Measurements from ENCODE around the gene SLC35A1. TPM values are rescaled to one million over a fixed set of nuclear protein-coding genes. Genes with fewer than 3 reads are reported as not detected.

Gene SLC35A1
- total and polyA plus RNA-seq, 4 experiments from 2014 or later = 20.4 to 33.2 (median 28.7) TPM

GRCh38 chr6:87465051-87465450, 7.7 kb upstream of the SLC35A1 start:
- H3K4me3 ChIP-seq (ENCODE audit: low read length in 2 of 2) = no peak overlapping the region
- H3K27me3 Mint-ChIP-seq = peaks cover 12 to 21% of the 10 kb centered on the region in 2 donors
- no peak overlapping the region for H3K27ac Mint-ChIP-seq
- no peaks in the 10 kb centered on the region for H3K9me3 ChIP-seq (ENCODE audit: control insufficient read depth in 1 of 2, low read length in 2 of 2)
- no peaks in the 10 kb centered on the region for H3K36me3 ChIP-seq (ENCODE audit: insufficient read depth, low read length)
- DNase-seq = no peak
- CTCF ChIA-PET (ENCODE audit: partially characterized antibody) = no interaction called here
- intact Hi-C loops (cut with micrococcal nuclease) = no loop called here
- H3K27ac ChIP-seq (ENCODE audit: low read depth, low read length) = no peak overlapping the region
- no peak overlapping the region for H3K4me3 Mint-ChIP-seq
- H3K27me3 ChIP-seq (ENCODE audit: insufficient read depth, low read length) = peaks cover 2% of the 10 kb centered on the region
- H3K4me1 ChIP-seq (ENCODE audit: insufficient read depth, low read length) = no peaks in the 10 kb centered on the region
- no peaks in the 10 kb centered on the region for H3K36me3 Mint-ChIP-seq
- POLR2A ChIA-PET (ENCODE audit: partially characterized antibody) = no interaction called here
- H3K9me3 Mint-ChIP-seq = peaks cover 0 to 7% (median 0%) of the 10 kb centered on the region in 8 donors
- no peaks in the 10 kb centered on the region for H3K4me1 Mint-ChIP-seq

GRCh38 chr6:87473419-87473903, 687 bp downstream of the SLC35A1 start:
- peaks cover 18% of the 10 kb centered on the region for H3K4me1 ChIP-seq (ENCODE audit: insufficient read depth, low read length)
- peak overlapping the region; percentile 97 to 99 (median 99) for H3K4me3 Mint-ChIP-seq
- no peaks in the 10 kb centered on the region for H3K9me3 ChIP-seq (ENCODE audit: control insufficient read depth in 1 of 2, low read length in 2 of 2)
- H3K27me3 ChIP-seq (ENCODE audit: insufficient read depth, low read length) = no peaks in the 10 kb centered on the region
- peaks cover 8 to 10% of the 10 kb centered on the region in 2 donors for H3K36me3 Mint-ChIP-seq
- no peaks in the 10 kb centered on the region for H3K27me3 Mint-ChIP-seq
- peak overlapping the region; percentile 94 for H3K27ac ChIP-seq (ENCODE audit: low read depth, low read length)
- intact Hi-C loops (cut with micrococcal nuclease) = loop anchor here (1.0 to 5.0 kb wide), 3 partner anchors 81 to 229 kb away; partner anchors contain the start of genes AKIRIN2 and ORC3
- CTCF ChIA-PET (ENCODE audit: partially characterized antibody) = no interaction called here
- peaks cover 9 to 27% (median 17%) of the 10 kb centered on the region in 4 donors for H3K4me1 Mint-ChIP-seq
- H3K9me3 Mint-ChIP-seq = peaks cover 0 to 2% (median 0%) of the 10 kb centered on the region in 8 donors
- H3K36me3 ChIP-seq (ENCODE audit: insufficient read depth, low read length) = no peaks in the 10 kb centered on the region
- POLR2A ChIA-PET (ENCODE audit: partially characterized antibody) = interaction anchor here (1.4 to 2.9 kb wide), 5 partner anchors 17 to 321 kb away, joined by 3 to 14 read pairs (median 8); partner anchors contain the start of genes CFAP206, ORC3, RARS2 and SMIM8
- peak overlapping the region; percentile 93 to 100 (median 100) for H3K27ac Mint-ChIP-seq
- peak overlapping the region; percentile 67 to 72 for H3K4me3 ChIP-seq (ENCODE audit: low read length in 2 of 2)
- peak in 3 of 5 donors; percentile 62 to 68 (median 65) for DNase-seq

GRCh38 chr6:87481931-87482330, 9.2 kb downstream of the SLC35A1 start:
- intact Hi-C loops (cut with micrococcal nuclease) = no loop called here
- DNase-seq = no peak
- Histone ChIP-seq H3K36me3 (ENCODE audit: insufficient read depth, low read length) (peaks cover 4% of the 10 kb centered on the region), H3K27ac (ENCODE audit: low read depth, low read length) (no peak overlapping the region), H3K9me3 (ENCODE audit: control insufficient read depth in 1 of 2, low read length in 2 of 2) (no peaks in the 10 kb centered on the region), H3K4me3 (ENCODE audit: low read length in 2 of 2) (no peak overlapping the region), H3K27me3 (ENCODE audit: insufficient read depth, low read length) (no peaks in the 10 kb centered on the region), H3K4me1 (ENCODE audit: insufficient read depth, low read length) (no peaks in the 10 kb centered on the region)
- H3K36me3 Mint-ChIP-seq = peaks cover 20 to 34% of the 10 kb centered on the region in 2 donors
- H3K27me3 Mint-ChIP-seq = no peaks in the 10 kb centered on the region
- H3K4me3 Mint-ChIP-seq = no peak overlapping the region
- ChIA-PET POLR2A (ENCODE audit: partially characterized antibody) (no interaction called here), CTCF (ENCODE audit: partially characterized antibody) (no interaction called here)
- no peak overlapping the region for H3K27ac Mint-ChIP-seq
- H3K9me3 Mint-ChIP-seq = no peaks in the 10 kb centered on the region
- peaks cover 0 to 12% (median 9%) of the 10 kb centered on the region in 4 donors for H3K4me1 Mint-ChIP-seq

- peaks cover 4% of the 10 kb centered on the region for H3K36me3 ChIP-seq (ENCODE audit: insufficient read depth, low read length)
- ChIA-PET POLR2A (ENCODE audit: partially characterized antibody) (no interaction called here), CTCF (ENCODE audit: partially characterized antibody) (no interaction called here)
- no peaks in the 10 kb centered on the region for H3K9me3 ChIP-seq (ENCODE audit: control insufficient read depth in 1 of 2, low read length in 2 of 2)
- no peaks in the 10 kb centered on the region for H3K4me1 ChIP-seq (ENCODE audit: insufficient read depth, low read length)
- no peak for DNase-seq
- no peaks in the 10 kb centered on the region for H3K9me3 Mint-ChIP-seq
- H3K27ac Mint-ChIP-seq = no peak overlapping the region
- peaks cover 0 to 12% (median 10%) of the 10 kb centered on the region in 4 donors for H3K4me1 Mint-ChIP-seq
- H3K36me3 Mint-ChIP-seq = peaks cover 20 to 34% of the 10 kb centered on the region in 2 donors
- no peaks in the 10 kb centered on the region for H3K27me3 Mint-ChIP-seq
- intact Hi-C loops (cut with micrococcal nuclease) = no loop called here
- H3K4me3 Mint-ChIP-seq = no peak overlapping the region
- no peaks in the 10 kb centered on the region for H3K27me3 ChIP-seq (ENCODE audit: insufficient read depth, low read length)
- no peak overlapping the region for H3K4me3 ChIP-seq (ENCODE audit: low read length in 2 of 2)
- H3K27ac ChIP-seq (ENCODE audit: low read depth, low read length) = no peak overlapping the region
These were observed 9.6 kb downstream of the SLC35A1 start for GRCh38 chr6:87482366-87482765.

GRCh38 chr6:87483929-87484328, 11.2 kb downstream of the SLC35A1 start:
- POLR2A ChIA-PET (ENCODE audit: partially characterized antibody) = no interaction called here
- H3K9me3 Mint-ChIP-seq = no peaks in the 10 kb centered on the region
- no peak overlapping the region for H3K4me3 ChIP-seq (ENCODE audit: low read length in 2 of 2)
- no peaks in the 10 kb centered on the region for H3K4me1 ChIP-seq (ENCODE audit: insufficient read depth, low read length)
- H3K27ac Mint-ChIP-seq = peak overlapping the region in 3 of 7 donors; percentile 21 to 73 (median 31)
- no peak overlapping the region for H3K27ac ChIP-seq (ENCODE audit: low read depth, low read length)
- H3K36me3 Mint-ChIP-seq = peaks cover 11 to 21% of the 10 kb centered on the region in 2 donors
- peaks cover 0 to 12% (median 8%) of the 10 kb centered on the region in 4 donors for H3K4me1 Mint-ChIP-seq
- H3K36me3 ChIP-seq (ENCODE audit: insufficient read depth, low read length) = peaks cover 4% of the 10 kb centered on the region
- H3K4me3 Mint-ChIP-seq = no peak overlapping the region
- DNase-seq = peak in 1 of 5 donors; percentile 8
- no peaks in the 10 kb centered on the region for H3K9me3 ChIP-seq (ENCODE audit: control insufficient read depth in 1 of 2, low read length in 2 of 2)
- CTCF ChIA-PET (ENCODE audit: partially characterized antibody) = no interaction called here
- intact Hi-C loops (cut with micrococcal nuclease) = no loop called here
- no peaks in the 10 kb centered on the region for H3K27me3 Mint-ChIP-seq
- no peaks in the 10 kb centered on the region for H3K27me3 ChIP-seq (ENCODE audit: insufficient read depth, low read length)

- no peaks in the 10 kb centered on the region for H3K27me3 Mint-ChIP-seq
- no peaks in the 10 kb centered on the region for H3K36me3 ChIP-seq (ENCODE audit: insufficient read depth, low read length)
- ChIA-PET POLR2A (ENCODE audit: partially characterized antibody) (no interaction called here), CTCF (ENCODE audit: partially characterized antibody) (no interaction called here)
- H3K4me1 ChIP-seq (ENCODE audit: insufficient read depth, low read length) = no peaks in the 10 kb centered on the region
- H3K4me3 Mint-ChIP-seq = no peak overlapping the region
- H3K27ac Mint-ChIP-seq = peak overlapping the region in 2 of 7 donors; percentile 19 to 27
- intact Hi-C loops (cut with micrococcal nuclease) = no loop called here
- H3K4me3 ChIP-seq (ENCODE audit: low read length in 2 of 2) = no peak overlapping the region
- DNase-seq = no peak
- no peaks in the 10 kb centered on the region for H3K9me3 ChIP-seq (ENCODE audit: control insufficient read depth in 1 of 2, low read length in 2 of 2)
- H3K9me3 Mint-ChIP-seq = no peaks in the 10 kb centered on the region
- no peak overlapping the region for H3K27ac ChIP-seq (ENCODE audit: low read depth, low read length)
- peaks cover 0 to 12% (median 8%) of the 10 kb centered on the region in 4 donors for H3K4me1 Mint-ChIP-seq
- no peaks in the 10 kb centered on the region for H3K27me3 ChIP-seq (ENCODE audit: insufficient read depth, low read length)
- peaks cover 11 to 15% of the 10 kb centered on the region in 2 donors for H3K36me3 Mint-ChIP-seq
These were observed 11.7 kb downstream of the SLC35A1 start for GRCh38 chr6:87484491-87484890.

GRCh38 chr6:87487555-87487954, 14.8 kb downstream of the SLC35A1 start:
- Mint-ChIP-seq H3K36me3 (peaks cover 12 to 17% of the 10 kb centered on the region in 2 donors), H3K27me3 (no peaks in the 10 kb centered on the region), H3K9me3 (no peaks in the 10 kb centered on the region), H3K4me1 (peaks cover 0 to 12% (median 7%) of the 10 kb centered on the region in 4 donors), H3K27ac (no peak overlapping the region), H3K4me3 (no peak overlapping the region)
- no peak for DNase-seq
- no peak overlapping the region for H3K27ac ChIP-seq (ENCODE audit: low read depth, low read length)
- H3K4me3 ChIP-seq (ENCODE audit: low read length in 2 of 2) = no peak overlapping the region
- POLR2A ChIA-PET (ENCODE audit: partially characterized antibody) = no interaction called here
- CTCF ChIA-PET (ENCODE audit: partially characterized antibody) = no interaction called here
- H3K36me3 ChIP-seq (ENCODE audit: insufficient read depth, low read length) = no peaks in the 10 kb centered on the region
- intact Hi-C loops (cut with micrococcal nuclease) = no loop called here
- H3K9me3 ChIP-seq (ENCODE audit: control insufficient read depth in 1 of 2, low read length in 2 of 2) = no peaks in the 10 kb centered on the region
- no peaks in the 10 kb centered on the region for H3K4me1 ChIP-seq (ENCODE audit: insufficient read depth, low read length)
- H3K27me3 ChIP-seq (ENCODE audit: insufficient read depth, low read length) = no peaks in the 10 kb centered on the region
